Tibial nerve (tissue), 3 donors: Measurements from ENCODE around the gene TAS1R2.

Source experiments
- CTCF ChIP-seq, 5 experiments: fragments of 200-600 bp in 3 of 5; fragments of 450-650 bp in 2 of 5; sonication (generic) in 3 of 5; IDR thresholded peaks; one replicate each; pipeline ENCODE4 v1.5.1; 2016 to 2019; ENCODE audit warnings: antibody characterized with exemption in 5 of 5, mild to moderate bottlenecking in 3 of 5, moderate library complexity in 2 of 5
- POLR2A ChIP-seq, 2 donors: fragments of 450-650 bp; IDR thresholded peaks; one replicate each; pipeline ENCODE4 v1.6.1; 2017; ENCODE audit warnings: antibody characterized with exemption in 2 of 2, mild to moderate bottlenecking in 2 of 2, moderate library complexity in 2 of 2

GRCh38 chr1:18893120-18893519, 33.7 kb upstream of the TAS1R2 start:
- TF ChIP-seq CTCF (IDR thresholded peaks at IDR 0.05) (no peak), POLR2A (IDR thresholded peaks at IDR 0.05) (no peak)
